Measurements from ENCODE around the gene GLMN.
A peak's percentile ranks its signal among the peaks of the same experiment; 100 is the strongest.

GLMN gene, protein sequence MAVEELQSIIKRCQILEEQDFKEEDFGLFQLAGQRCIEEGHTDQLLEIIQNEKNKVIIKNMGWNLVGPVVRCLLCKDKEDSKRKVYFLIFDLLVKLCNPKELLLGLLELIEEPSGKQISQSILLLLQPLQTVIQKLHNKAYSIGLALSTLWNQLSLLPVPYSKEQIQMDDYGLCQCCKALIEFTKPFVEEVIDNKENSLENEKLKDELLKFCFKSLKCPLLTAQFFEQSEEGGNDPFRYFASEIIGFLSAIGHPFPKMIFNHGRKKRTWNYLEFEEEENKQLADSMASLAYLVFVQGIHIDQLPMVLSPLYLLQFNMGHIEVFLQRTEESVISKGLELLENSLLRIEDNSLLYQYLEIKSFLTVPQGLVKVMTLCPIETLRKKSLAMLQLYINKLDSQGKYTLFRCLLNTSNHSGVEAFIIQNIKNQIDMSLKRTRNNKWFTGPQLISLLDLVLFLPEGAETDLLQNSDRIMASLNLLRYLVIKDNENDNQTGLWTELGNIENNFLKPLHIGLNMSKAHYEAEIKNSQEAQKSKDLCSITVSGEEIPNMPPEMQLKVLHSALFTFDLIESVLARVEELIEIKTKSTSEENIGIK

DNA sequence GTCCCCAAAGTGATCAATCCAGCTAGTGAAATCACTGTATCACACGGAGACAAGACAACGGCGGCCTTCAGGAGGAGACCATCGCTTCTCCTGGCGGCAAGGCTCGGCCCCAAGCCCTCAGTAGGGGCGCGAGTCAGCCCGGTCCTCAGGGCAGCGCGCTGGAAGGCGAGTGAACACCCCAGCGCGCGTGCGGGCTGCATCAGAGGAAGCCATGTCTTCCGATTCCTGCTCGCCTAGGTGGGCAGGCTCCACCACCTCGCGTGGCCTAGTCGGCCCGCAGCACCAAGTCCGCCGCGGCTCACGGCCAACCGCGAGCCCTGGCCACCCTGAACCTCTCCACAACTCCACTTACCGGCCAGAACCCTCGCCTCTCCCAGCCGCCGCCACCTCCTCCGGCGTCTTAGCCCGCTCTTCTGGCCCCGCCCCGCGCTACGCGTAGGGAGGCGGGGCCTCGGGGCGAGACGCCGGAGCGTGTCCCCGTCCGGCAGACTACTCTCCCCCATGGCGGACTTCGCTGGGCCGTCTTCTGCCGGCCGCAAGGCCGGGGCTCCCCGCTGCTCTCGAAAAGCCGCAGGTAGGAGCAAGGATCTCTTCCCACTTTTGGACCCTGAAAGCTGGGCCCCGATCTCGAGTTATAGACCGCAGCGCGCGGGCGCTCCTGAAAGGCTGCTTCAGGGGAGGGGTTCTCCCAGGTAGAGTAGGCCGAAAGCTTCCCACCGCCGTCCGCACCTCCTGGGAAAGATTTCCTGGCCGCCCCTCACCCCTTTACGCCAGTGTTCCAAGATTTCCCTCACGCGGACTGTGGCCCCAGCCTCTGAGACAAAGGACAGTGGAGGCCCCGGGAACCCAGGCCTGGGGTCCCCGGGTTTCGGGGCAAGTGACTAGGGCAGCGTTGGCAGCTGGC, at the start of gene GLMN, which contains the start of gene RPAP2:
GLMN (minus strand) TSS at position 415 of the 904 bp plus-strand sequence. CDS start 988 bp downstream, outside the sequence.
RPAP2 (plus strand) TSS at position 487 of the 904 bp plus-strand sequence; CDS start at position 502, 15 bp downstream.
- H3K27ac Mint-ChIP-seq: peak within 1 kb of the TSS; percentile 97
- H3K4me1 Mint-ChIP-seq: peaks cover 36% of the 10 kb centered on the region
- DNase-seq (peak; percentile 78), ATAC-seq (peak; percentile 98)
- peaks cover 34% of the 10 kb centered on the region for H3K36me3 Mint-ChIP-seq (ENCODE audit: low read depth)
- H3K9me3 Mint-ChIP-seq: no peaks in the 10 kb centered on the region
- peak within 1 kb of the TSS; percentile 96 for H3K4me3 Mint-ChIP-seq
- H3K27me3 Mint-ChIP-seq: no peaks in the 10 kb centered on the region

DNA sequence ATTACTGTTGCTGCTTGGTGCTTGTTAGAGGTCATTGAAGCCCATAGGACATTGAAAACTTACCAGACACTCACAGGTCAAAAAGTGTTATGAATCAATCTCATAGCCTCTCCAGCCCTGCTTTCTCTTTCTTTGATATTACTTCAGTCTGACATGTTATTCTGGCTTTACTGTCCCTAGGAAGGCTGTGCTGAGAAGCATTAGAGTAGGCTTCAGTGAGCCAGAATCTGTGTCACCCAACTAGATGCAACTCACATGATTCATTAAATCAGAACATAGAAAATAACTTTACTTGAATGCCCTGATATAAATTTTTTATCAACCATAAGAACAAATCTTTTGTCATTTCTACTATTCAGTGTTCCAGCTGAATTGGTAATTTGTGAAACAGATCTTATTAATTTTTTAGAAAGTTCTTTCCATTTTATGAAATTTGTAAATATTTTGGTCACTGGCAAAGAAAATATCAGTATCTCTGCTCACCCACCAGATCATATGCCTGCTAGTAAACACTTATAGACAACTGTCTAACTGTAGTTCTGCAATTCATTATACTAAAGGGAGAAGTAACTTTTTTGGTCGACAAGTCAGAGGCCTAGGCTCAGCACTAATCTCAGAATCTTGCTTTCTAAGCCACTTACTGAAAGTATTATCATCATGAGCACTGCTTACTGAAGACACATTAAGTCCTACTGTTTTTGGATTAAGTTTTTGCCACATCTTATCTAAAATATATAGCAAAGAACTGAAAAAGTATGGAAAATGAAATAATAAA, 48.3 kb upstream of the GLMN start:
- DNase-seq (no peak), ATAC-seq (no peak)
- Mint-ChIP-seq H3K27ac (no peak overlapping the region), H3K4me1 (peaks cover 6% of the 10 kb centered on the region), H3K36me3 (ENCODE audit: low read depth) (peaks cover 44% of the 10 kb centered on the region), H3K27me3 (no peaks in the 10 kb centered on the region), H3K4me3 (no peak overlapping the region), H3K9me3 (no peaks in the 10 kb centered on the region)

DNA sequence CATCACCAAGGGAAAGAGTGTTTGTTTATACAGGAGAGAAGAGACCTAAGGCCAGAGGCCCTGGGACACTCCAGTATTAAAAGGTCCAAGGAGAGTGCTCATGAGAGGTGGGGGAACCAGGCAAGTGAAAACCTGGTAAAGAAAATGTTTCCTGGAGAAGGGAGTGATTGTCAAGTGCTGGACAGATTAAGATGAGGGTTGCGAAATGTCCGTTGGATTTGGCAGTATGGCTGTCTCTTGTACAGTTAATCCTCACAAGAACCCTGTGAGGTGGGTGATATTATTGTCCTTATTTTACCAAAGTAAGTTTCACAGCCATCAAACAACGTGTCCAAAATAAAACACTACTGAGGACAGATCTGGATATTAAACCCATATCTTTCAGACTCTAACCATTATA, 44.3 kb upstream of the GLMN start:
- Mint-ChIP-seq H3K4me1 (peaks cover under 1% of the 10 kb centered on the region), H3K4me3 (no peak overlapping the region), H3K9me3 (no peaks in the 10 kb centered on the region), H3K27ac (no peak overlapping the region), H3K27me3 (no peaks in the 10 kb centered on the region), H3K36me3 (ENCODE audit: low read depth) (peaks cover 31% of the 10 kb centered on the region)
- DNase-seq (no peak), ATAC-seq (no peak)

DNA sequence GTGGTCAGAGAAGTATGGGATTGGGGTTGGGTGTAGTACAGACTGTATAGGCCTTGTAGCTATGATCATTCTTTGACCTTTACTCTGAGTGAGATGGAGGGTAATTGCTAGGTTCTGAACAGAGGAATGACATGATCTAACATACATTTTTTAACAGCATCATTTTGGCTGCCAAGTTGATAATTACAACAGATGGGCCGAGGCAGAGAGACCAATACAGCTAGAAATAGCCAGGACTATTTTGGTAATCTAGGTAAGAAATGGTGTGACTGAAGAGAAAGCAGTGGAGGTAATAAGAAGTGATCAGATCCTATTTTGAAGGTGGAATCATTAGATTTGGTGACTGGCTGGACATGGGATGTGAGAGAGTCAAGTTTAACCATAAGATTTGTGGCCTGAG, 43.6 kb upstream of the GLMN start:
- Mint-ChIP-seq H3K27me3 (no peaks in the 10 kb centered on the region), H3K4me3 (no peak overlapping the region), H3K9me3 (no peaks in the 10 kb centered on the region), H3K4me1 (no peaks in the 10 kb centered on the region), H3K27ac (no peak overlapping the region), H3K36me3 (ENCODE audit: low read depth) (peaks cover 27% of the 10 kb centered on the region)
- ATAC-seq (no peak), DNase-seq (no peak)

DNA sequence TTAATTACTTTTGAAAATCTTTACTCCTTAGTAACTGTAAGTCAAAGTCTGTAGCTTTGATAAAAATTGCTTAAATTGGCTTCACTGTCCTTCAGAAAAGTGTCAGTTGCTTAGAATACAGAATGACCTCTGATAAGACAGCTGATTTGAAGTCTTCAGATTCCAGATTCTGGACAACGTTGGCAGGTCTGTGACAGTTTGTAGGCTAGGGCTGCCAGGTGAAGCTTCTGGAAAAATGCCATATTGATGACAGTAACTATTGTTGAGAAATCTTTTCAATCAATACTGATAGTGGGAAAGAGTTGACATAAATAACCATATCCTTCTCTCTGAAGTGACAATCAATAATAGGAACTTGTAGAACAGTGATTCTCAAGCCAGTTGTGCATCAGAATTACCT, 41.4 kb upstream of the GLMN start:
- Mint-ChIP-seq H3K27ac (no peak overlapping the region), H3K4me1 (no peaks in the 10 kb centered on the region), H3K4me3 (no peak overlapping the region), H3K36me3 (ENCODE audit: low read depth) (peaks cover 28% of the 10 kb centered on the region), H3K9me3 (no peaks in the 10 kb centered on the region), H3K27me3 (no peaks in the 10 kb centered on the region)
- DNase-seq: no peak
- no peak for ATAC-seq

DNA sequence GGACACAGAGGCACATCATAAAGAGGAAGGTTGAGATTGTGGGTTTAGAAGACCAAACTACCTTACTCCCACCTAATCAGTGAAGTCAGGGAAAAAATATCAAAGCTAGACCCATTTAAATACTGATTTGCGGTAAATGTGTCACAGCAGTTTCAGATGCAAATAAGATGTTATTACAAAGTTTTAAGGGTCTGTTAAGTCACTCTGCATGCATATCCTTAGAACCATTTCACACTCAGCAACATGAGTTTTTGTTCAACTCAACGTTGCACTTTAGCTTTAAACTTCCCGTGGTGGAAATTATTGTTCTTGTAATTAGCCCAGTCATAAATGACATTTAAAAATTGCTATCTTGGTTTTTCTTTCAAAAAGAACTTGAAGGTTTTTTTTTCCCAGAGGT, 34.9 kb upstream of the GLMN start:
- Mint-ChIP-seq H3K27ac (peak overlapping the region; percentile 74), H3K4me3 (peak overlapping the region; percentile 19), H3K9me3 (peaks cover 5% of the 10 kb centered on the region), H3K27me3 (no peaks in the 10 kb centered on the region), H3K36me3 (ENCODE audit: low read depth) (peaks cover 50% of the 10 kb centered on the region), H3K4me1 (peaks cover 32% of the 10 kb centered on the region)
- ATAC-seq (peak; percentile 93), DNase-seq (no peak)

DNA sequence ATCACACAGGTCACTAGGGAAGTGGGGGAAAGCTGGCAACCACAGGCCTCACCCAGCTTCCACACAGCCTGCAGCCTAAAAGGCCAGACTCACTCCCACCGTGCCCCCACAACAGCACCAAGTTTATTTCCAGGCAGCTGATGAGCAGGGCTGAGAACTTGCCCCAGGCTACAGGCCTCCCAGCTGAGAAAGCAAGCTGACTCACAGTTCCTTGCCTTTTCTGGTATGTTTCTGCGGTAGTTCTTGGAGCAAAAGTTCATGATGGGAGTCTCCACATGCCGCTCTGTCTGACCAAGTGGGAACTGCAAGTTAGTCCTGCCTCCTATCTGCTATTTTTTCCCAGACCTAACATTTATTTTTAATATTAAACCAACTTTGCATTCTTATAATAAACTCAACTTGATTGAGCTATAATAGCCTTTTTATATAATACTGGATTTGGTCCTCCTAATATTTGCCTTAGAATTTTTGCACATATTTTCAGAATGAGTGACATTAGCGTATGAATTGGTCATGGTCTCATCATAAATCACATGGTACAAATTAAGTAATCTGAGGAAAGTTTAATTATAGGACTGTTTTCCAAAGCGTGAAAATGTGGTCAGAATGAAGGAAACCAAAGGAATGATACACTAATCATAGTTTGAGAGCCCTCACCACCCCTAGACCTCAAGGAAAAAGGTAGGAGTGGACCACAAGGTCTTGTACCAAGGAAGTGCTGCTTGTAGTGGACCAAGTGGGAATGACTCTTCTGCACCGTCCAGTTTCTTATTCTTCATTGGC, 30.8 kb upstream of the GLMN start:
- Mint-ChIP-seq H3K27ac (no peak overlapping the region), H3K9me3 (peaks cover 29% of the 10 kb centered on the region), H3K27me3 (no peaks in the 10 kb centered on the region), H3K36me3 (ENCODE audit: low read depth) (peaks cover 74% of the 10 kb centered on the region), H3K4me1 (peaks cover 32% of the 10 kb centered on the region), H3K4me3 (no peak overlapping the region)
- DNase-seq: no peak
- no peak for ATAC-seq

DNA sequence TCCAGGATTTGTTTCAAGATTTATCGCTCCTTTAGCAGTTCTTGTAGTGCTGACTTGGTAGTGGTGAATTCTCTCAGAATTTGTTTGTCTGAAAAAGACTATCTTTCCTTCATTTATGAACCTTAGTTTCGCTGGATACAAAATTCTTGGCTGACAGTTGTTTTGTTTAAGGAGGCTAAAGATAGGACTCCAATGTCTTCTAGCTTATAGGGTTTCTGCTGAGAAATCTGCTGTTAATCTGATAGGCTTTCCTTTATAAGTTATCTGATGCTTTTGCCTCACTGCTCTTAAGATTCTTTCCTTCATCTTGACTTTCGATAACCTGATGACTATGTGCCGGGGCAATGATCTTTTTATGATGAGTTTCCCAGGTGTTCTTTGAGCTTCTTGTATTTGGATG, 29.0 kb upstream of the GLMN start:
- Mint-ChIP-seq H3K9me3 (peaks cover 29% of the 10 kb centered on the region), H3K4me3 (no peak overlapping the region), H3K27ac (no peak overlapping the region), H3K27me3 (no peaks in the 10 kb centered on the region), H3K4me1 (peaks cover 29% of the 10 kb centered on the region), H3K36me3 (ENCODE audit: low read depth) (peaks cover 81% of the 10 kb centered on the region)
- ATAC-seq (no peak), DNase-seq (no peak)

DNA sequence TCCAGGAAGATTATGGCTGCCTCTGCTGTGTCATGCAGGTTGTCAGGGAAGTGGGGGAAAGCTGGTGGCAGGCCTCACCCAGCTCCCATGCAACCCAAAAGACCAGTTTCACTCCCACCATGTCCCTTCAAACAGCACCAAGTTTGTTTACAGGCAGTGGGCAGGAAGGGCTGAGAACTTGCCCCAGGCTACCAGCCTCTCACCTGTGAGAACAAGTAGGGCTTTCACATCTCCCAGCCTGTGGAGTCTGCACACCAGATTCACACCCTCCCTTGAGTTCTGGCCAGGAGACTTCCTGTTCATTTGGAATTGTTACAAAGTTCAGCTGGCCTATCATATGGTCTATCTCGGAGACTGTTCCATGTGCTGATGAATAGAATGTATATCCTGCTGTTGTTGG, 27.9 kb upstream of the GLMN start:
- peaks cover 29% of the 10 kb centered on the region for H3K9me3 Mint-ChIP-seq
- DNase-seq (no peak), ATAC-seq (no peak)
- no peak overlapping the region for H3K27ac Mint-ChIP-seq
- H3K27me3 Mint-ChIP-seq: no peaks in the 10 kb centered on the region
- peaks cover 81% of the 10 kb centered on the region for H3K36me3 Mint-ChIP-seq (ENCODE audit: low read depth)
- H3K4me1 Mint-ChIP-seq: peaks cover 25% of the 10 kb centered on the region
- no peak overlapping the region for H3K4me3 Mint-ChIP-seq

DNA sequence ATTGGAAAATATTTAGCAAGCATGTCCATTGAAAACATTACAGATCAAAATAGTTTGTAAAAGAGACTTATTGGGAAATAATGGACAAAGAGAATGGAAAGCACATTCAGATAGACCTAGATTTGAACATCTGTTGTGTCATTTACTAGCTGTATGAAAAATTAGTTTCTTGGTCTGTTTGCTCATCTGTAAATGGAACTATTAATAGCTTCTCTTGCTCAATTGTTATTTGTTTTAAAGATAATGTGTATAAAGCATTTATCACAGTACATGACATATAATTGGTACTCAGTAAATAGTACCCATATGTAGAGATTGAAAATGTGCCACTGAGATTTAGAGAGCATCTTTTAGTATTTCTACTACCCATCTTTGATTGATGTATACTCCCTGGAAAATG, 26.0 kb upstream of the GLMN start:
- no peak for DNase-seq
- Mint-ChIP-seq H3K4me1 (peaks cover 12% of the 10 kb centered on the region), H3K27ac (no peak overlapping the region), H3K4me3 (no peak overlapping the region), H3K36me3 (ENCODE audit: low read depth) (peaks cover 70% of the 10 kb centered on the region), H3K27me3 (no peaks in the 10 kb centered on the region), H3K9me3 (peaks cover 29% of the 10 kb centered on the region)
- no peak for ATAC-seq

DNA sequence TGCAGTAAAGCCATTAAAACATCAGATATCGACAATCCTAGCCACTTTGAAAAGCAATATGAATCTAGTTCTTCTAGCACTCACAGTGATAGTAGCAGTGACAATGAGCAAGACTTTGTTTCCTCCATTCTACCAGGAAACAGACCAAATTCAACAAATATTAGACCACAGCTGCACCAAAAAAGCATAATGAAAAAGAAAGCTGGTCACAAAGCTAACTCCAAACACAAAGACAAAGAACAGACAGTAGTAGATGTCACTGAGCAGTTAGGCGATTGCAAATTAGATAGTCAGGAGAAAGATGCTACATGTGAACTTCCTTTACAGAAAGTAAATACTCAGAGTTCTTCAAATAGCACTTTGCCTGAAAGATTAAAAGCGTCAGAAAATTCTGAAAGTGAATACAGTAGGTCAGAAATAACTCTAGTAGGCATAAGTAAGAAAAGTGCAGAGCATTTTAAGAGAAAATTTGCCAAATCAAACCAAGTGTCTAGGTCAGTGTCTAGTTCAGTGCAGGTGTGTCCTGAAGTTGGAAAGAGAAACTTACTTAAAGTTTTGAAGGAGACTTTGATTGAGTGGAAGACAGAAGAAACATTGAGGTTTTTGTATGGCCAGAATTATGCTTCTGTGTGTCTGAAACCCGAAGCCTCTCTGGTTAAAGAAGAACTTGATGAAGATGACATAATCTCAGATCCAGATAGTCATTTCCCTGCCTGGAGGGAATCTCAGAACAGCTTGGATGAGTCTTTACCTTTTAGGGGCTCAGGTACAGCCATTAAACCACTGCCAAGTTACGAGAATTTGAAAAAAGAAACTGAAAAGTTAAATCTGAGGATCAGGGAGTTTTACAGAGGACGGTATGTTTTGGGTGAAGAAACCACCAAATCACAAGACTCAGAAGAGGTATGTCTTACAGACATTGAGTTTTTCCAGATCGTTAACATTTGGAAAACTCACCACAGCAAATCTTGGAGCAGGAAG, 25.0 kb upstream of the GLMN start:
- Mint-ChIP-seq H3K9me3 (peaks cover 26% of the 10 kb centered on the region), H3K36me3 (ENCODE audit: low read depth) (peaks cover 64% of the 10 kb centered on the region), H3K27ac (peak overlapping the region; percentile 17), H3K4me1 (peaks cover 19% of the 10 kb centered on the region), H3K4me3 (no peak overlapping the region), H3K27me3 (no peaks in the 10 kb centered on the region)
- DNase-seq (no peak), ATAC-seq (peak; percentile 40)

DNA sequence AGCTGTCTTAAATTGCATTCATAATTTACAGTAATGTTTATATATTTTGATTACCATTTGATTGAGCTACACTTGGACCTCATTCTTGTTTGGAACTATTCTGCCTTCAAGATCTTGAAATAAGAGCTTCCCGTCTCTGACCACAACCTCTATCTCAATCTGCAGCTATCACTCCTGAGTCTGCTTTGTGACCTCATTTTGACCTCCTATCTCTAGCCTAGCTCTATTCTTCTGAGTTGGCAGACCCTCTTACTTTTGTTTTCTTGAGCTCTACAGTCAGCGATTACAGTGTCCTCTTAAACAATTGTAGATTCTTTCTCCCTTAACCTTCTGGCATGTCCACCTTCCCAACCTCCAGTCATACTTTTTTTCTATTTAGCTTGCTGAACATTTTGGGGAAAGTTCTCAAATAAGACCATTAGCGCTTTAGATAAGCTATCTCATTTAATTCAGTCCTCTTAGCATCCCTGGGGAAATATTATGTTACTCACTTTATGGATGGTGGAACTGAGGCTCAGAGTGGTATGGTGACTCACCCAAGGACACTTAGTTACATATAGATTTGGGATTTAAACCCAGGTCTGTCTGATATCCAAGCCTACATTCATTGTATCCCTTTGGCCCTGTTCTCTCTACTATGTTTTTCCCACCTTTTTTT, 19.2 kb upstream of the GLMN start:
- DNase-seq: no peak
- H3K36me3 Mint-ChIP-seq (ENCODE audit: low read depth): peaks cover 30% of the 10 kb centered on the region
- peak; percentile 60 for ATAC-seq
- H3K4me1 Mint-ChIP-seq: peaks cover 61% of the 10 kb centered on the region
- H3K9me3 Mint-ChIP-seq: no peaks in the 10 kb centered on the region
- peak overlapping the region; percentile 15 for H3K4me3 Mint-ChIP-seq
- no peaks in the 10 kb centered on the region for H3K27me3 Mint-ChIP-seq
- peak overlapping the region; percentile 61 for H3K27ac Mint-ChIP-seq
